ENCODE measurements around the gene PSAPL1.

Gene PSAPL1

DNA sequence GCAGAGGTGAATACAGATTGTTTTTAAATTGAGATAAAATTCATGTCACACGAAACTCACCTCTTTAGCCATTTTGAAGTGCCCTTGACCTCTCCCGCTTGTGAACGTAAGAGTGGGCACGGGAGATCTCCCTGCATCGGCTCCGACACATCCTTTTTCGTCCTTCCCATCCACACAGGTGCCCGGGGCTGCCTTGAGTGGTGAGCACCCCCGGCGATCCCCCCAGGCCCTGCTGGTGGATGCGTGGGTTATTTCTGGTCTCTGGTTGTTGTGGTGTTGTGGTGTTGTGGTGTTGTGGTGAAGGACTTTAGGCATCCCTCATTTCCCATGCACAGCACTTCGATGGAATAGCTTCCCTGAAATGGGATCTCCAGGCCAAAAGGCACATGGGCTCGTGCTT, 46.1 kb downstream of the PSAPL1 start:
- H3K4me3 ChIP-seq (ENCODE audit: low read depth, low read length) = no peak overlapping the region
- no peak for DNase-seq (ENCODE audit: low read depth)
- TF ChIP-seq, protein P1, sequence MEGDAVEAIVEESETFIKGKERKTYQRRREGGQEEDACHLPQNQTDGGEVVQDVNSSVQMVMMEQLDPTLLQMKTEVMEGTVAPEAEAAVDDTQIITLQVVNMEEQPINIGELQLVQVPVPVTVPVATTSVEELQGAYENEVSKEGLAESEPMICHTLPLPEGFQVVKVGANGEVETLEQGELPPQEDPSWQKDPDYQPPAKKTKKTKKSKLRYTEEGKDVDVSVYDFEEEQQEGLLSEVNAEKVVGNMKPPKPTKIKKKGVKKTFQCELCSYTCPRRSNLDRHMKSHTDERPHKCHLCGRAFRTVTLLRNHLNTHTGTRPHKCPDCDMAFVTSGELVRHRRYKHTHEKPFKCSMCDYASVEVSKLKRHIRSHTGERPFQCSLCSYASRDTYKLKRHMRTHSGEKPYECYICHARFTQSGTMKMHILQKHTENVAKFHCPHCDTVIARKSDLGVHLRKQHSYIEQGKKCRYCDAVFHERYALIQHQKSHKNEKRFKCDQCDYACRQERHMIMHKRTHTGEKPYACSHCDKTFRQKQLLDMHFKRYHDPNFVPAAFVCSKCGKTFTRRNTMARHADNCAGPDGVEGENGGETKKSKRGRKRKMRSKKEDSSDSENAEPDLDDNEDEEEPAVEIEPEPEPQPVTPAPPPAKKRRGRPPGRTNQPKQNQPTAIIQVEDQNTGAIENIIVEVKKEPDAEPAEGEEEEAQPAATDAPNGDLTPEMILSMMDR (conservative IDR thresholded peaks at IDR 0.05; ENCODE audit: low read depth, low read length) = no peak

DNA sequence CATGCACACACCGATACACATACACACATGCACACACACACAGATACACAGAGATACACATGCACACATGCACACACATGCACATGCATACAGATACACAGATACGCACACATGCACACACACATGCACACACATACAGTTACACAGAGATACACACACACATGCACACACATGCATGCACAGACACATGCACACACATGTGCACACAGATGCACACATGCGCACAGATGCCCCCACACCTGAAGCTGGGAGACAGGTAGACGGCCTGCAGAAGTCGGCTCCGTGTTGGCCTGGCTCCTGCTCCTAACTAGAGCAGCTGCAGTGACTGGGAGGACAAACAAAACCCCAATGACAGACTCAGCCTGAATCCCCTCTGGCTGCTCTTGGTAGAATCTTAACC, 46.8 kb downstream of the PSAPL1 start:
- DNase-seq (ENCODE audit: low read depth) = no peak
- H3K4me3 ChIP-seq (ENCODE audit: low read depth, low read length) = no peak overlapping the region
- TF ChIP-seq, protein P1 (conservative IDR thresholded peaks at IDR 0.05; ENCODE audit: low read depth, low read length) = no peak

DNA sequence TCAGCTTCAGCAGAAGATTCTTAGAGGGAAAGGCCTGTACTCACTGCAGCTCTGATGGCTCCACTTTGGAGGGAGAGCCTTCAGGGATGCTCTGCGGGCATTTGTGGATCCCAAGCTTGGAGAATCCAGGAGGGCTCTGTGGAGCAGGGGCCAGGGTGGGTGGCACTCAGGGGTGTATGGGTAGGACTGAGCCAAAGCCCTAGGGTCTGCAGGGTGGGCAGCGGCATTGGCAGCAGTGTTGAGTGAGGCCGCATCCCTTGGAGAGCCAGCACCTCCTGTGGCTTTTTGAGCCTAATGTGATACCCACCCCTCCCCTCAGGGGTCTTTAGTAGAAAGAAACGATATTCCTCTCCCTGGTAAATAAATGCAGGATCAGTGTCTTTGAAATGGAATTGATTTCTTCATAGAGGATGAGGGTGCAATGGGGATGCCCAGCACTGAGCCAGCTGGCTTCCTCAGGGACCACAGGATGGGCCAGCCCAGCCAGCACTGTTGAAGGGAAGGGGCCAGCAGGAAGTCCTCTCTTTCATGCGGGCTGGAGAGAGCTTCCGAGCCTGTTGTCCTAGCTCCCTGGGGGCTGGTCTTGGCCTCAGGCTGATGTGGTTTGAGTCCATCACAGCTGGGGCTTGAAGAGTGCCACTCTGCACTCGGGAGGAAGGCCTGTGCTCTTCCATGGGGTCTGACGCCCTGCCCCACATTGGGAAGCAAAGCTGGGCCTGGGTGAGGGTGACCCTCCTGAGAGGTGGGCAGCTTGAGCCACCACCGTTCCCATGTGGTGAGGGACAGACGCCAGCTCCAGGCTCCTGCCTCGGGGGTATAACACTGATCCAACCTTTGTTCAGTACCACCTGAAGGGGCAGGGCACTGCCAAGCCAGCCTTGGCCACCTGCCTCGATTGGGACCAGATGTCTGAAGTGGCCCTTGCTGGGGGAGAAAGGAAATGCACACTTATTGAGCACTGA, 49.5 kb downstream of the PSAPL1 start:
- no peak overlapping the region for H3K4me3 ChIP-seq (ENCODE audit: low read depth, low read length)
- TF ChIP-seq, protein P1 (conservative IDR thresholded peaks at IDR 0.05; ENCODE audit: low read depth, low read length) = no peak
- no peak for DNase-seq (ENCODE audit: low read depth)

DNA sequence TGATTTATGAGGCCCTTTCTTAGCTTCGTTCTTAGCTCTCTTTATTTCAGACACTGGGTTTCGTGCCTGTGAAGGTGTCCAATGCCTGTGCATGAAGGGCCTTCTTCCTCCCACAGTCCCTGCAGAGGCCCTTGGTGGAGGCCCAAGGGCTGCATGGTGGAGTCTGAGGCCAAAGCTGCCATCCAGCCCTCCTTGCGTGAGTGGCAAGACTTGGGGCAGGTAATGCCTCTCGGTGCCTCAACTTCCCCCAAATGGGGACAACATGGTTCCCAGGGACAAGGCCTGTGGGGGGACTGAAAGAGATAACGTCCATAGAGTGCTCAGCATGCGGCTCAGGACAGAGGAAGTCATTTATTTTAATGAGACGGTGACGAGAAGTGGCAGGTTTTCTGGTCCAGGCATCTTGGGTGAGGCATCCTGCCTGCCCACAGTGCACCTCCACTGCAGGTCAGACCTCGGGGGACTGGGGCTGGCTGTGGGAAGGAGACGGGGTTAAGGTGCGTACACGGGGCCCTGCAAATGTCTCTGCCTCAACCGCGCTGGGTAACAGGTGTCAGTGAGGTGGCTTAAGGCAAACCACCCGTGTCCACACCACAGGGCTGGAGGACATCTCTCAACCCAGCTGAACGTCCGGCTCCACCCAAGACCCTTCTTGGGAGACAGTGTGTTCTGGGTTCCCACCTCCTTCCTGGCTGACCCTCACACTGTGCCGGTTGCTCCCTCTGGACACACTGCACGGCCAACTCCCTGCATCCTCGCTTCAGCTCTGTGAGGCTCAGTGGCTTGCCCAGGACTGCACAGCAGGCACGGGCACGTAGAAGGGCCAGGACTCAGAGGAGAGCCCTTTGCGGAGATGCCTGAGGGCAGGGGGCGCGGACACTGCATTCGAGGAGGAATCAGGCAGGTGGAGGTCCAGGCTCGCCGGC, 50.5 kb downstream of the PSAPL1 start:
- H3K4me3 ChIP-seq (ENCODE audit: low read depth, low read length) = no peak overlapping the region
- no peak for DNase-seq (ENCODE audit: low read depth)
- TF ChIP-seq, protein P1 (conservative IDR thresholded peaks at IDR 0.05; ENCODE audit: low read depth, low read length) = no peak

DNA sequence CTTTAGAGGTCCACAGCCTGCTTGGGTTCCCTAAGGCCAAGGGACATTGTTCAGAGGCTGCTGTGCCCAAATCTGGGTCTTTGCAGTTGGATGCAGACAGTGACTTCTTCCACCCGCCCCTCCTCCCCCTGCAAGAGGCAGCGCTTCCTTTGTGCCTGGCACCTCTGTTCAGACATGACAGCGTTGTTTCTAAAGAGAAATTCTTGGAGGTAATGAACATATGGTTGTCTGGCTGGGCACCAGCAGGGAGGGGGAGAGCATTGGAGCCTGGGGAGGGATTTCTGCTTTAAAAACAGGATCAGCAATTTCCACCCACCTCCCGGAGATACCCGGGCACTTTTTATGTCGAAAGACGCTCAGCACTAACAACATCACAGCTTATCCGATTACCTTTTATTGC, 51.5 kb downstream of the PSAPL1 start:
- TF ChIP-seq, protein P1 (conservative IDR thresholded peaks at IDR 0.05; ENCODE audit: low read depth, low read length) = no peak
- no peak overlapping the region for H3K4me3 ChIP-seq (ENCODE audit: low read depth, low read length)
- no peak for DNase-seq (ENCODE audit: low read depth)

DNA sequence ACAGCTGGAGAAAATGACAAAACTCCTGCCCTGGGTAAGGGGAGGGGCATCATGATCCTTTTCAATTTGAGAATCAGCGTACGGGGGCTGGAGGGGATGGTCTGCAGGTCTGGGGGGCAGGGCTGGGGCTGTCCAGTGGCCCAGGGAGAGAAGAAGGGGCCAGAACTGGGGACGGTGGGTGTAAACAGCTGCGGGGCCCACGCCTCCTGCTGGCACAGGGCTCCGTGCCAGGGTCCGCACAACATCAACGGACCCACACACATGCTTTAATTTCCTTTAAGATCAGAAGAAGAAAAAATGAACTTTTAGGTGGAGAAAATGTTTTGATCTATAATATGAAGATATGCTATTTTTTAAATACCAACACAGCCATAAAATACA, 52.1 kb downstream of the PSAPL1 start:
- DNase-seq (ENCODE audit: low read depth) = no peak
- TF ChIP-seq, protein P1 (conservative IDR thresholded peaks at IDR 0.05; ENCODE audit: low read depth, low read length) = no peak
- no peak overlapping the region for H3K4me3 ChIP-seq (ENCODE audit: low read depth, low read length)

All from choroid plexus epithelial cell (primary cell).